HPDE6-E6E7 (cell line): ENCODE results near the gene FTL.
"Not testable (repeated sequence)": the region's sequence is repeated elsewhere in the genome, so short reads cannot be mapped to it uniquely, and the experiment has no call there.

Source experiments
- DNase-seq: peaks from one replicate; pipeline ENCODE4 v3.0.0; 2011; ENCODE audit warnings: missing footprints; ENCODE audit errors: extremely low spot score

The FTL gene

GRCh38 chr19:48965040-48965805 lies at the start of gene FTL:
Gene FTL, plus strand, starts transcription at chr19:48965309. Its CDS starts 199 bp downstream, at chr19:48965508.
- peak; percentile 93 for DNase-seq

GRCh38 chr19:48915757-48916156 lies 49.4 kb upstream of the FTL start:
- DNase-seq: no peak

GRCh38 chr19:48918071-48918470 lies 47.0 kb upstream of the FTL start:
- no peak for DNase-seq

DNA sequence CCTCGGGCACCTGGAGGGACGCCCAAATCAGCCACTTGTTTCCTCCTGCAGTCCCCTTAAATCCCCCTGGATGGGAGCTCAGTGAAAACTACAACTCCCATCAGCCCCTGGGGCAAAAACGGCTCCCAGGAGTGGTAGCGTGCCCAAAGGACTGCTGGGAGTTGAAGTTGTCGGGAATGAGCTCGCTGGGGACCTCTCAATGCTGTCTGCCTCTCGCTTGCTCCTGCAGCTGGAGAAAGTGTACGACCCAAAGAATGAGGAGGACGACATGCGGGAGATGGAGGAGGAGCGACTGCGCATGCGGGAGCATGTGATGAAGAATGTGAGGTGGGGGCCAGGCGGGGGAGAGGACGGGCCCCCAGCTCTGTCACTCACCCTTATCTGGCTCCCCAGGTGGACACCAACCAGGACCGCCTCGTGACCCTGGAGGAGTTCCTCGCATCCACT lies 46.3 kb upstream of the FTL start:
- no peak for DNase-seq

GRCh38 chr19:48919271-48919670 lies 45.8 kb upstream of the FTL start:
- DNase-seq: not testable (repeated sequence)

- DNase-seq: no peak
These were observed 44.2 kb upstream of the FTL start for GRCh38 chr19:48920949-48921348.

DNA sequence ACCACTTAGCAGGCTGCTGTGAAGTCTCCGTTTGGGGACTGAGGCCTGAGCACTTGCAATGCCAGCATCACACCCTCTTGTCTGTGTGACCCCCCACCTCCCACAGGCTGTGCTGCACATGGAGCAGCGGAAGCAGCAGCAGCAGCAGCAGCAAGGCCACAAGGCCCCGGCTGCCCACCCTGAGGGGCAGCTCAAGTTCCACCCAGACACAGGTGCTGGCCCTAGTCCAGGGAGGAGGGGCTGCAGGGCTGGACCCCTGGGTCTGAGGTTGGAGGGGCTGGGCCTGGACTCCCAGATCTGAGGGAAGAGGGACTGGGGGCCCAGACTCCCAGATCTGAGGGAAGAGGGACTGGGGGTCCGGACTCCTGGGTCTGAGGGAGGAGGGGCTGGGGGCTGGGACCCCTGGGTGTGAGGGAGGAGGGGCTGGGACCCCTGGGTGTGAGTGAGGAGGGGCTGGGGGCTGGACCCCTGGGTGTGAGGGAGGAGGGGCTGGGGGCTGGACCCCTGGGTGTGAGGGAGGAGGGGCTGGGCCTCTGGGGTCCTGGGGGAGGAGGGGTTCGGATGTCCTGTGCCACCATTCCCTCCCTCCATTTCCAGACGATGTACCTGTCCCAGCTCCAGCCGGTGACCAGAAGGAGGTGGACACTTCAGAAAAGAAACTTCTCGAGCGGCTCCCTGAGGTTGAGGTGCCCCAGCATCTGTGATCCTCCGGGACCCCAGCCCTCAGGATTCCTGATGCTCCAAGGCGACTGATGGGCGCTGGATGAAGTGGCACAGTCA lies 43.2 kb upstream of the FTL start:
- no peak for DNase-seq

- DNase-seq: no peak
These were observed 42.3 kb upstream of the FTL start for GRCh38 chr19:48922548-48923490.

GRCh38 chr19:48925240-48925843 lies 39.8 kb upstream of the FTL start:
- no peak for DNase-seq

- DNase-seq: not testable (repeated sequence)
These were observed 39.2 kb upstream of the FTL start for GRCh38 chr19:48925890-48926289.

- DNase-seq: peak; percentile 77
These were observed 38.2 kb upstream of the FTL start for GRCh38 chr19:48926909-48927308.

- not testable (repeated sequence) for DNase-seq
These were observed 37.4 kb upstream of the FTL start for GRCh38 chr19:48927692-48928091.

DNA sequence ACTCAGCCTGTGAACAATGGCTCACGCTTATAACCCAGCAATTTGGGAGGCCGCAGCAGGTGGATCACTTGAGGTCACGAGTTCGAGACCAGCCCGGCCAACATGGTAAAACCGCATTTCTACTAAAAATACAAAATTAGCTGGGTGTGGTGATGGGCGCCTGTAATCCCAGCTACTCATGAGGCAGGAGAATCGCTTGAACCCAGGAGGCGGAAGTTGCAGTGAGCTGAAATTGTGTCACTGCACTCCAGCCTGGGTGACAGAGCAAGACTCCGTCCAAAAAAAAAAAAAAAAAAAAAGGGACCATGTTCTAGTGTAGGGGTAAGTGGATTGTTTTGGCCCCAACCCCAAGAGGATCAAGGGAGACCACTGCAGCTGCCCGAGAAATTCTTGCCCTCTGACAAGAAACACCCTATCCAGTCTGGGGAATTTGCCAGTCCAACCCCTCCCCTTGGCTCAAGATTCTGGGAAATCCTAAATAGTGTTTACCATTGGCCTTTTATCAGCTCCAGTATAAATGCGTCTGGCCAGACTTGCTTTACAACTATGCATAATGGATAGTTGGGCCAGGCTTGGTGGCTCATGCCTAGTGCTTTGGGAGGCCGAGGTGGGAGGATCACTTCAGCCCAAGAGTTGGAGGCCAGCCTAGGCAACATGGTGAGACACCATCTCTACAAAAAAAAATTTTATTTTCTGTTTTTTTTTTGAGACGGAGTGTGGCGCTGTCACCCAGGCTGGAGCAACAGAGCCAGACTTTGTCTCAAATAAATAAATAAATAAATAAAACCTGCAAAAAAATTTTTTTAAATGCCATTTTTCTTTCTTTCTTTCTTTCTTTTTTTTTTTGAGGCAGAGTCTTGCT lies 36.7 kb upstream of the FTL start:
- no peak for DNase-seq

DNA sequence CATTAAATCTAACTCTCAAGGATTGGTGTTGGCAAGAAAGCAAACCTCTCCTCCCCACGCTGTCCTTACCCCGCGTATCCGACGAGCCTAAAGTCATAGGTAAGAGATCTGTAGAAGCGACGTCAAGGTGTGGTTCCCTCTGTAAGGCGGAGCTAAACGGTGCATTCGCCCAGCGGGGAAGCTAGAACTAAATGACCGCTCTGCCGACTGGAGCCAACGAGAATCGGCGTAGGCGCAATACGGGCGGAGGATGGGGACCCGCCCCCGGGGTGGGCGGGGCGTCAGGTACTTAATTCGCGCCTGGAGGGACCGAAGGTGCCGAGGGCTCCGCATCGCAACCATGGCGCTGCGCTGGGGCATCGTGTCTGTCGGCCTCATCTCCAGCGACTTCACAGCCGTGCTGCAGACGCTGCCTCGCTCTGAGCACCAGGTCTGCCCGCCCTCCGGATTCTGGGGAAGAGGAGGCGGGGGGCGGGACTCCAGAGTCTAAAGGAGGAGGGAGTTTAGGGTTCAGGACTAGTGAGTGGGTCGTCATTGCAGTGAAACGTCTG lies 31.7 kb upstream of the FTL start, which contains the start of gene DHDH:
DHDH (plus strand) TSS at position 318 of the 551 bp plus-strand sequence; CDS start at position 341, 23 bp downstream.
- peak; percentile 92 for DNase-seq

DNA sequence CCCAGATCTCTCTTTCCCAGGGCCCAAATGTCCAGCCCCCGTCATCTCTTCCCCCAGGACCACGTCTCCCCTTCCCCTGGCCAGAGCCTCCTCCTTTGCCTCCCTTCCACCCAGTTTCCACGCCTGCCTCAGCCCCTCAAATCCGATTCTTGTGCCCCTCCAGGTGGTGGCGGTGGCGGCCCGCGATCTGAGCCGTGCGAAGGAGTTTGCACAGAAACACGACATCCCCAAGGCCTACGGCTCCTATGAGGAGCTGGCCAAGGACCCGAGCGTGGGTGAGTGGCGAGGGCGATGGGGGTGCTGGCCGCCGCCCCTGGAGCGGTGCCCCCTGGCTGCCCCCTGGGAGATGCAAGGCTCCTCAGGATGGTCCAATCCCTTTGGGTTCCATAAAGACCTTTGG lies 30.3 kb upstream of the FTL start:
- DNase-seq: no peak

DNA sequence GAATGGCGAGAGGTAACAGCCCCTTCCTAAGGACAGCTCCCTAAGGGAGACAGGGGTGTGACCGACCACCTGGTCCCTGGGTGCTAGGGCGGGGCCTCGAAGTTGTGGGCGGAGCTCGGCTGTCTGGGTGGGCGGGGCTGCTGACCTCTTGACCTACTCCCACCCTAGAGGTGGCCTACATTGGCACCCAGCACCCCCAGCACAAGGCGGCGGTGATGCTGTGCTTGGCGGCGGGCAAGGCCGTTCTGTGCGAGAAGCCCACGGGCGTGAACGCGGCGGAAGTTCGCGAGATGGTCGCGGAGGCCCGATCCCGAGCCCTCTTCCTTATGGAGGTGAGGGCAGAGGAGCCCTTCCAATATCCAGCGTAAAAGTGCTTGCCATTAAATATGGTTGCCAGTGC lies 29.2 kb upstream of the FTL start:
- DNase-seq: no peak

- no peak for DNase-seq
These were observed 26.9 kb upstream of the FTL start for GRCh38 chr19:48938256-48938655.

GRCh38 chr19:48940902-48941301 lies 24.2 kb upstream of the FTL start:
- no peak for DNase-seq

- no peak for DNase-seq
These were observed 22.0 kb upstream of the FTL start for GRCh38 chr19:48943081-48943480.

DNA sequence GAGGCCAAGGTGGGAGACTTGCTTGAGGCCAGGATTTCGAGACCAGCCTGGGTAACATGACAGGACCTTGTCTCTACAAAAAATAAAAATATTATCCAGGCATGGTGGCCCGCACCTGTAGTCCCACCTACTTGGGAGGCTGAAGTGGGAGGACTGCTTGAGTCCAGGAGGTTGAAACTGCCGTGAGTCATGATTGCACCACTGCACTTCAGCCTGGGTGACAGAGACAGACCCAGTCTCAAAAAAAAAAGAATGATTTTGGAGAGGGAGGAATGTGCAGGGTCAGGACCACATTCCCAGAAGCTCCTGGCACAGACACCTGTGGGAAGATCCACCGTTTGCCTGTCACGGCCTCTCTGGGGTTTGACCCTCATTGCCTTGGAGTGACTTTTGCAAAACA lies 19.7 kb upstream of the FTL start:
- DNase-seq: no peak
